Measurements from ENCODE around the gene CNTNAP2. TPM values are rescaled to one million over a fixed set of nuclear protein-coding genes. Genes with fewer than 3 reads are reported as not detected.
"Not testable (repeated sequence)": the region's sequence is repeated elsewhere in the genome, so short reads cannot be mapped to it uniquely, and the experiment has no call there.

CNTNAP2 gene
- total RNA-seq, 1 donor from 2014 or later, result 4.2 TPM

DNA sequence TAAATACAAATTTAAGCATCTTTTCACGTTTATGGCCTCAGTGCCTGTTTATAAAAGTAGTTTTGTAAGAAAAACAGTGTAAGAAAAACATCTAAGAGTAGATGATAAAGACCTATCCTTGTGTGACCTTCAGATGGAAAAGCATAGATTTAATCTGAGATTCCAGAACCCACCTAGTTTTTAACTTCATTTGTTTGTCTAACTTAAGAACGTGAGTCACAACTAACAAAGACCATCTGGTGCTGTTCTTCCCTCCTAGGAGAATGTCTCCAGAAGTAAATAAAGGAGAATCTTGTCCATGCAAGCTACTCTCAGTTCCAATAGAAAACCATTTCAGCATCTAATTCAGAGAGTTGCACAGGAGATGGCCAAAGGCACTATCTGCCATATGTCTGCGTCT lies 2208.6 kb downstream of the CNTNAP2 start:
- no peak overlapping the region for H3K4me3 Mint-ChIP-seq
- H3K36me3 Mint-ChIP-seq, result peaks cover 3% of the 10 kb centered on the region

GRCh38 chr7:148327379-148327778 lies 2210.8 kb downstream of the CNTNAP2 start:
- Mint-ChIP-seq H3K4me1 (peaks cover 1% of the 10 kb centered on the region), H3K9me3 (peaks cover 13% of the 10 kb centered on the region), H3K27ac (no peak overlapping the region), H3K4me3 (no peak overlapping the region), H3K36me3 (peaks cover 9% of the 10 kb centered on the region), H3K27me3 (ENCODE audit: low read depth) (no peaks in the 10 kb centered on the region)
- TF ChIP-seq CTCF (IDR thresholded peaks at IDR 0.05; ENCODE audit: unreplicated experiment), result no peak
- DNase-seq (ENCODE audit: low spot score in 2 of 2, unreplicated experiment in 2 of 2), result no peak

More for the DNA sequence above, 2208.6 kb downstream of the CNTNAP2 start:
- no peak for DNase-seq (ENCODE audit: low spot score in 2 of 2, unreplicated experiment in 2 of 2)
- H3K9me3 Mint-ChIP-seq, result peaks cover 5% of the 10 kb centered on the region
- H3K27me3 Mint-ChIP-seq (ENCODE audit: low read depth), result no peaks in the 10 kb centered on the region
- H3K27ac Mint-ChIP-seq, result no peak overlapping the region
- no peak for TF ChIP-seq CTCF (IDR thresholded peaks at IDR 0.05; ENCODE audit: unreplicated experiment)
- H3K4me1 Mint-ChIP-seq, result peaks cover 1% of the 10 kb centered on the region

DNA sequence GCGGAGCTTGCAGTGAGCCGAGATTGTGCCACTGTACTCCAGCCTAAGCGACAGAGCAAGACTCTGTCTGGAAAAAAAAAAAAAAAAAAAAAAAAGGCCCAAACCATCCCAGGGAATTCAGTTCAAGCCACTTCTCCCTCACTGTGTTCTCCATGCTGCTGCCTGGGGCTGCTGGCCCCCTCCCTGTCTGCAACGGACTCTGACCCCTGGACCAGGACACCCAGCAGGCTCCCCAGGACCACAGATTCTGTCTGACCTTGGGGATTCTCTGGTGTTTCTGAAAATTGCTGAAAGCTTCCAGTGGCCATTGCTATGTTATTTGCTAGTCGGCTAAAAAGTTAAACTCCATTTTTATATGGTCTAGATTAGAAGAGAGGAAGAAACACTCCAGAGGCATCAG lies 2212.3 kb downstream of the CNTNAP2 start:
- Mint-ChIP-seq H3K4me1 (peaks cover 1% of the 10 kb centered on the region), H3K4me3 (no peak overlapping the region), H3K9me3 (peaks cover 13% of the 10 kb centered on the region), H3K36me3 (peaks cover 9% of the 10 kb centered on the region), H3K27ac (no peak overlapping the region), H3K27me3 (ENCODE audit: low read depth) (no peaks in the 10 kb centered on the region)
- DNase-seq (ENCODE audit: low spot score in 2 of 2, unreplicated experiment in 2 of 2), result no peak
- no peak for TF ChIP-seq CTCF (IDR thresholded peaks at IDR 0.05; ENCODE audit: unreplicated experiment)

DNA sequence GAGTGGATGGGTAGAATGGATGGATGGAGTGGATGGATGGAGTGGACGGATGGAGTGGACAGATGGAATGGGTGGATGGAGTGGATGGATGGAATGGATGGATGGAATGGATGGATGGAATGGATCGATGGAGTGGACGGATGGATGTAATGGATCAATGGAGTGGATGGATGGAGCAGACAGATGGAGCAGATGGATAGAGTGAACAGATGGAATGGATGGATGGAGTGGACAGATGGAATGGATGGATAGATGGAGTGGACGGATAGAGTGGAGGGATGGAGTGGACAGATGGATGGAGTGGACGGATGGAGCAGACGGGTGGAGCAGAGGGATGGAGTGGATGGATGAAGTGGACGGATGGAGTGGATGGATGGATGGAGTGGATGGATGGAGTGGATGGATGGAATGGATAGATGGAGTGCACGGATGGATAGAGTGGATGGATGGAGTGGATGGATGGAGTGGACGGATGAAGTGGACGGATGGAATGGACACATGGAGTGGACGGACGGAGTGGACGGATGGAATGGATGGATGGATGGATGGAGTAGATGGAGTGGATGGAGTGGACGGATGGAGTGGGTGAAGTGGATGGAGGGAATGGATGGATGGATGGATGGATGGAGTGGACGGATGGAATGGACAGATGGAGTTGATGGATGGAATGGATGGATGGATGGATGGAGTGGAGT lies 2213.7 kb downstream of the CNTNAP2 start:
- peaks cover 9% of the 10 kb centered on the region for H3K36me3 Mint-ChIP-seq
- H3K9me3 Mint-ChIP-seq, result peaks cover 13% of the 10 kb centered on the region
- H3K27ac Mint-ChIP-seq, result no peak overlapping the region
- H3K27me3 Mint-ChIP-seq (ENCODE audit: low read depth), result peaks cover under 1% of the 10 kb centered on the region
- DNase-seq (ENCODE audit: low spot score in 2 of 2, unreplicated experiment in 2 of 2), result no peak
- H3K4me3 Mint-ChIP-seq, result no peak overlapping the region
- TF ChIP-seq CTCF (IDR thresholded peaks at IDR 0.05; ENCODE audit: unreplicated experiment), result no peak
- H3K4me1 Mint-ChIP-seq, result peaks cover 1% of the 10 kb centered on the region

GRCh38 chr7:148330822-148331221 lies 2214.2 kb downstream of the CNTNAP2 start:
- Mint-ChIP-seq H3K9me3 (peaks cover 13% of the 10 kb centered on the region), H3K27ac (no peak overlapping the region), H3K4me1 (peaks cover 2% of the 10 kb centered on the region), H3K4me3 (no peak overlapping the region), H3K36me3 (peaks cover 9% of the 10 kb centered on the region), H3K27me3 (ENCODE audit: low read depth) (peaks cover 2% of the 10 kb centered on the region)
- TF ChIP-seq CTCF (IDR thresholded peaks at IDR 0.05; ENCODE audit: unreplicated experiment), result no peak
- DNase-seq (ENCODE audit: low spot score in 2 of 2, unreplicated experiment in 2 of 2), result no peak

DNA sequence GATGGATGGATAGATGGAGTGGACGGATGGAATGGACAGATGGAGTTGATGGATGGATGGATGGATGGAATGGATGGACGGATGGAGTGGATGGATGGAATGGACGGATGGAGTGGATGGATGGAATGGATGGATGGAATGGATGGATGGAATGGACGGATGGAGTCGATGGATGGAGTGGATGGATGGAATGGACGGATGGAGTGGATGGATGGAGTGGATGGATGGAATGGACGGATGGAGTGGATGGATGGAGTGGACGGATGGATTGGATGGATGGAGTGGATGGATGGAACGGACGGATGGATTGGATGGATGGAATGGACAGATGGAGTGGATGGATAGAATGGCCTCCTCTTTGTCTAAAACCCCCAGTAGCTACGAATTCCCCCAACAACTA lies 2214.9 kb downstream of the CNTNAP2 start:
- not testable (repeated sequence) for H3K4me1 Mint-ChIP-seq; H3K27me3 Mint-ChIP-seq (ENCODE audit: low read depth); H3K27ac Mint-ChIP-seq; H3K4me3 Mint-ChIP-seq; H3K36me3 Mint-ChIP-seq
- DNase-seq (ENCODE audit: low spot score in 2 of 2, unreplicated experiment in 2 of 2), result peak in 1 of 2 experiments; percentile 43
- H3K9me3 Mint-ChIP-seq, result peaks cover 13% of the 10 kb centered on the region
